Natural killer cell (primary cell): ENCODE measurements around the gene SELENON. TPM values are rescaled to one million over a fixed set of nuclear protein-coding genes. Genes with fewer than 3 reads are reported as not detected.
A peak's percentile ranks its signal among the peaks of the same experiment; 100 is the strongest.

Experiments used
- ATAC-seq, 3 donors: fragments of 150-1000 bp in 2 of 3; fragments of 200-7000 bp in 1 of 3; cut with Tn5 transposase; 1 replicate in 1 of 3; 2 replicates in 2 of 3; pipeline ENCODE4 v1.10.0; 2021; ENCODE audit warnings: mild to moderate bottlenecking in 2 of 3, moderate library complexity in 2 of 3
- DNase-seq, 2 donors: peaks; one replicate each; pipeline versions ENCODE4 v3.0.0 to v3.0.0-alpha.2; 2013 to 2021; ENCODE audit warnings: mixed read lengths in 1 of 2
- H3K27ac ChIP-seq: one replicate; pipeline ENCODE4 v1.5.1; 2013; ENCODE audit warnings: mild to moderate bottlenecking, low read length
- H3K27me3 ChIP-seq: one replicate; pipeline ENCODE4 v1.6.1; 2013; ENCODE audit warnings: low read length; ENCODE audit not compliant: control insufficient read depth, insufficient read depth
- H3K36me3 ChIP-seq: one replicate; pipeline ENCODE4 v1.6.1; 2013; ENCODE audit warnings: low read length; ENCODE audit not compliant: control insufficient read depth, insufficient read depth
- H3K4me1 ChIP-seq: one replicate; pipeline ENCODE4 v1.6.1; 2013; ENCODE audit warnings: low read length; ENCODE audit not compliant: control insufficient read depth, insufficient read depth
- H3K4me3 ChIP-seq: one replicate; pipeline ENCODE4 v1.5.1; 2013; ENCODE audit warnings: low read length
- H3K9me3 ChIP-seq: one replicate; pipeline ENCODE4 v1.6.1; 2013; ENCODE audit warnings: low read length; ENCODE audit not compliant: control insufficient read depth, insufficient read depth
- H3K27ac Mint-ChIP-seq, 2 donors: one replicate each; pipeline ENCODE4 v1.8.0; 2022; ENCODE audit warnings: mild to moderate bottlenecking in 2 of 2, mixed read lengths in 2 of 2, moderate library complexity in 1 of 2
- H3K27me3 Mint-ChIP-seq, 2 donors: one replicate each; pipeline ENCODE4 v1.8.0; 2022; ENCODE audit warnings: low read depth in 2 of 2, mixed read lengths in 2 of 2
- H3K36me3 Mint-ChIP-seq: one replicate; pipeline ENCODE4 v1.8.0; 2022; ENCODE audit warnings: mixed read lengths
- H3K4me1 Mint-ChIP-seq, 2 donors: one replicate each; pipeline ENCODE4 v1.8.0; 2022; ENCODE audit warnings: mixed read lengths in 2 of 2
- H3K4me3 Mint-ChIP-seq: one replicate; pipeline ENCODE4 v1.8.0; 2022; ENCODE audit warnings: mild to moderate bottlenecking, moderate library complexity, mixed read lengths
- H3K9me3 Mint-ChIP-seq, 2 donors: one replicate each; pipeline ENCODE4 v1.8.0; 2022; ENCODE audit warnings: mixed read lengths in 2 of 2
- WGBS: methylation state at CpG from one replicate; pipeline ENCODE4 v1.1.7; 2013; ENCODE audit warnings: missing lambda C conversion rate; ENCODE audit not compliant: insufficient coverage; 5-methylcytosine and 5-hydroxymethylcytosine counted together
- intact Hi-C: fragments of 100-400 bp; cut with micrococcal nuclease; formaldehyde crosslinking; loops from one replicate; pipeline ENCODE4 v1.14.2; 2022
- total RNA-seq, 4 donors: library from RNA; stranded (reverse); fragments of 120-200 nt in 1 of 4; gene quantifications; one replicate each; pipeline versions ENCODE4 v1.2.3 to v1.2.4, GENCODE V29; 2013 to 2022
- TF ChIP-seq, protein P1 (sequence below): fragments of 200-600 bp; IDR thresholded peaks from one replicate; pipeline ENCODE4 v1.8.0; 2022; ENCODE audit warnings: antibody characterized with exemption

The SELENON gene
- total RNA-seq, 3 donors from 2014 or later (not counting 1 experiment from before 2014, with no cell fraction given) = 9.7 to 16.4 (median 11.1) TPM

DNA sequence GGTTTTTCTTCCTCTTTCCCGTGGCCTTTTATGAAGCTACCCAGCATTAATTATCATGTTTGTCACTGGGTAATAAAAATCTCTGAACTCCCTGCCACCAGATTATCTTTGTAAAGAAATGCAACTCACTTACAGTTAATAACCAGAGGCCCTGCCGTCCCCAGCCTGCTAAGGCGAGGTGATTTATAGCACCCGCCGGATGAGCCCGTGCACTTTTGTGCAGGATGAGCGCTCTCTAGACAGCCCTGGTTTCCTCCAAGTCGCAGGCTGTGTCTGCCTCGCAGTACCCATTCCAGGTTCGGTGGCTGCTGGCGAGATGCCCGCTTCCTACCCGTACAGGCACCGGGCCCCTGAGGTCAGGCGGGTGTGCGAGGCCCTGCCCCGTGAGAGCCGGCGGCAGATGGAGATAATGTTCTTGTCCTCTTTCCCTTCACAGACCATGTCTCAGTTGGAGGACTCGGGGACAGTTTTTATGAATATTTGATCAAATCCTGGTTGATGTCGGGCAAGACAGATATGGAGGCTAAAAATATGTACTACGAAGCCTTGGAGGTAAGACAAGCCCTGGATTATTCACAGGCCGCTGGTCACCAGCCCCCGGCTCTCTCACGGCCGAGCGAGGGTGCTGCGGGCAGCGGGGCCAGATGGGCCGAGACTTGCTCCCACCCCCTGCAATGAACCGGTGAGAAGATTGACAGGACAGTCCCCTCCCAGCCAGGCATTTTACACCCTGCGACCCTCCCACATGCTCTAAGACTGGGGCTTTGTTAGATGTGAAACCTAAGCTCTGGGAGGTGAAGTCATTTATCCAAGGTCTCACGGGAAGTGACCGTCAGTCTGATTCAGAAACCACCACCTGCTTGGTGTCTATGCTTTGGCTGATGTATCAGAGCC lies 28.5 kb upstream of the SELENON start:
- H3K4me3 Mint-ChIP-seq = no peak overlapping the region
- TF ChIP-seq, protein P1, sequence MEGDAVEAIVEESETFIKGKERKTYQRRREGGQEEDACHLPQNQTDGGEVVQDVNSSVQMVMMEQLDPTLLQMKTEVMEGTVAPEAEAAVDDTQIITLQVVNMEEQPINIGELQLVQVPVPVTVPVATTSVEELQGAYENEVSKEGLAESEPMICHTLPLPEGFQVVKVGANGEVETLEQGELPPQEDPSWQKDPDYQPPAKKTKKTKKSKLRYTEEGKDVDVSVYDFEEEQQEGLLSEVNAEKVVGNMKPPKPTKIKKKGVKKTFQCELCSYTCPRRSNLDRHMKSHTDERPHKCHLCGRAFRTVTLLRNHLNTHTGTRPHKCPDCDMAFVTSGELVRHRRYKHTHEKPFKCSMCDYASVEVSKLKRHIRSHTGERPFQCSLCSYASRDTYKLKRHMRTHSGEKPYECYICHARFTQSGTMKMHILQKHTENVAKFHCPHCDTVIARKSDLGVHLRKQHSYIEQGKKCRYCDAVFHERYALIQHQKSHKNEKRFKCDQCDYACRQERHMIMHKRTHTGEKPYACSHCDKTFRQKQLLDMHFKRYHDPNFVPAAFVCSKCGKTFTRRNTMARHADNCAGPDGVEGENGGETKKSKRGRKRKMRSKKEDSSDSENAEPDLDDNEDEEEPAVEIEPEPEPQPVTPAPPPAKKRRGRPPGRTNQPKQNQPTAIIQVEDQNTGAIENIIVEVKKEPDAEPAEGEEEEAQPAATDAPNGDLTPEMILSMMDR = no peak
- no peak overlapping the region for H3K27ac Mint-ChIP-seq
- Histone ChIP-seq H3K27me3 (peaks cover 2% of the 10 kb centered on the region), H3K9me3 (no peaks in the 10 kb centered on the region), H3K4me1 (peaks cover 34% of the 10 kb centered on the region), H3K36me3 (peaks cover 2% of the 10 kb centered on the region), H3K4me3 (no peak overlapping the region), H3K27ac (no peak overlapping the region)
- peaks cover 19 to 30% of the 10 kb centered on the region in 2 donors for H3K4me1 Mint-ChIP-seq
- peaks cover 9 to 12% of the 10 kb centered on the region in 2 donors for H3K27me3 Mint-ChIP-seq
- WGBS = 46% methylated on average over 34 of the region's 34 CpGs
- no peaks in the 10 kb centered on the region for H3K36me3 Mint-ChIP-seq
- no peak for ATAC-seq
- intact Hi-C loops = loop anchor here (10.0 kb wide), 1 partner anchor 227 kb away; the partner anchor contains the start of gene LDLRAP1
- DNase-seq = peak in 1 of 2 donors; percentile 65
- no peaks in the 10 kb centered on the region for H3K9me3 Mint-ChIP-seq

DNA sequence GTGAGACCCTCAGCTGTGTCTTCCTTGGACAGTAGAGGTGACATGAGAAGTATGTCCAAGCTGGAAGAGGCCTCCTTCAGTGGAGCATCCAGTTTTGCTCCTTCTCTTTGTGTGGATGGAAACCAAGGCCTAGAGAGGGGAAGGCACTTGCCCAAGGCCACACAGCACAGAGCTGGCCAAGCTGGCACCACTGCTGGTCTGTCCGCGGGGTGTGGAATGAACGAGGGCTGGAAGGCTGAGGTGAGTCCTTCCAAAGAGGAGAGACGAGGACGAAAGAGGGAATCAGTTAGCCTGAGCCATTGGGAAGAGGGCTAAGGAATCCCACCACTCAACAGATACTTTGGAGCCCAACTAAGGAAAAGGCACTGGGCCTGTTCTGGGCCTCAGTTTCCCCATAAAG lies 27.8 kb upstream of the SELENON start:
- peaks cover 2% of the 10 kb centered on the region for H3K36me3 ChIP-seq
- peaks cover 31% of the 10 kb centered on the region for H3K4me1 ChIP-seq
- H3K27ac ChIP-seq = no peak overlapping the region
- ATAC-seq (no peak), DNase-seq (no peak)
- H3K4me3 ChIP-seq = no peak overlapping the region
- no peaks in the 10 kb centered on the region for H3K9me3 ChIP-seq
- H3K4me3 Mint-ChIP-seq = no peak overlapping the region
- peaks cover 19 to 30% of the 10 kb centered on the region in 2 donors for H3K4me1 Mint-ChIP-seq
- H3K27me3 Mint-ChIP-seq = peaks cover 9 to 12% of the 10 kb centered on the region in 2 donors
- no peaks in the 10 kb centered on the region for H3K9me3 Mint-ChIP-seq
- peaks cover 2% of the 10 kb centered on the region for H3K27me3 ChIP-seq
- 96% methylated on average over 5 of the region's 5 CpGs for WGBS
- no peak overlapping the region for H3K27ac Mint-ChIP-seq
- TF ChIP-seq, protein P1 = no peak
- intact Hi-C loops = loop anchor here (10.0 kb wide), 1 partner anchor 227 kb away; the partner anchor contains the start of gene LDLRAP1
- H3K36me3 Mint-ChIP-seq = no peaks in the 10 kb centered on the region

DNA sequence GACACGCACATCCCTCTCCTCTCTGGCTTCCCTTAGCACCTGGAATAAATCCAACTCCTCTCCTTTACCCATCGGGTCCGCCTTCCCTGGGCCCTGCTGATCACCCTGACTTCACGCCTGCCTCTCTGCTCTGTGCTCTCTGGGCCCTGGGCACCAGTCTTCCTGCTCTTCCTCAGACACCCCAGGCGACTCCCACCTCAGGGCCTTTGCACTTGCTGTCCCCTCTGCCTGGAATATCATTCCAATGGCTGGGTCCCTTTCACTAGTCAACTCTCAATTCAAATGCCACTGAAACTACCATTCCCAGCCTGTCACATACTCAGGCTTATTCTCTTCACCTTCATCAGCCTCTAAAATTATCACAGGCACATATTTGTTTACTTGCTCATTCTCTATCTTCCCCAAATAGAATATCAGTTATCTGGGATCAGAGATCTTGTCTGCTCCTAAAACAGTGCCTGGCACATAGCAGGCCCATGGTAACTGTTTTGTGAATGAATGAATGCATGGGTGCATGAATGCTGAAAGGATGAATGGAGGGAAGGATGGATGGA lies 27.2 kb upstream of the SELENON start:
- Histone ChIP-seq H3K4me1 (peaks cover 31% of the 10 kb centered on the region), H3K9me3 (no peaks in the 10 kb centered on the region), H3K27ac (no peak overlapping the region), H3K36me3 (peaks cover 2% of the 10 kb centered on the region), H3K27me3 (peaks cover 2% of the 10 kb centered on the region), H3K4me3 (no peak overlapping the region)
- peaks cover 9 to 12% of the 10 kb centered on the region in 2 donors for H3K27me3 Mint-ChIP-seq
- 96% methylated on average over 5 of the region's 5 CpGs for WGBS
- H3K4me3 Mint-ChIP-seq = no peak overlapping the region
- DNase-seq (no peak), ATAC-seq (no peak)
- no peaks in the 10 kb centered on the region for H3K36me3 Mint-ChIP-seq
- intact Hi-C loops = loop anchor here (10.0 kb wide), 1 partner anchor 228 kb away; the partner anchor contains the start of gene LDLRAP1
- TF ChIP-seq, protein P1 = no peak
- peaks cover 19 to 30% of the 10 kb centered on the region in 2 donors for H3K4me1 Mint-ChIP-seq
- no peak overlapping the region for H3K27ac Mint-ChIP-seq
- H3K9me3 Mint-ChIP-seq = no peaks in the 10 kb centered on the region
